Measurements from ENCODE around the gene NAV3. TPM values are rescaled to one million over a fixed set of nuclear protein-coding genes. Genes with fewer than 3 reads are reported as not detected.

Gene NAV3
- total RNA-seq, 1 donor from 2014 or later = 17.0 TPM

GRCh38 chr12:78085542-78086182 lies 255.0 kb downstream of the NAV3 start:
- Histone ChIP-seq H3K4me3 (ENCODE audit: low read depth, low read length) (no peak overlapping the region), H3K36me3 (ENCODE audit: control insufficient read depth, insufficient read depth, low read length) (no peaks in the 10 kb centered on the region), H3K27me3 (ENCODE audit: control insufficient read depth, insufficient read depth, low read length) (no peaks in the 10 kb centered on the region)
- DNase-seq (ENCODE audit: low read depth) = no peak
- no peak for TF ChIP-seq CTCF (IDR thresholded peaks at IDR 0.05; ENCODE audit: insufficient read depth, low read length, poor library complexity, severe bottlenecking)

- no peak for DNase-seq (ENCODE audit: low read depth)
- no peak for TF ChIP-seq CTCF (IDR thresholded peaks at IDR 0.05; ENCODE audit: insufficient read depth, low read length, poor library complexity, severe bottlenecking)
- H3K4me3 ChIP-seq (ENCODE audit: low read depth, low read length) = no peak overlapping the region
- no peaks in the 10 kb centered on the region for H3K27me3 ChIP-seq (ENCODE audit: control insufficient read depth, insufficient read depth, low read length)
- no peaks in the 10 kb centered on the region for H3K36me3 ChIP-seq (ENCODE audit: control insufficient read depth, insufficient read depth, low read length)
Measured at GRCh38 chr12:78086553-78087362, 256.1 kb downstream of the NAV3 start.

- Histone ChIP-seq H3K36me3 (ENCODE audit: control insufficient read depth, insufficient read depth, low read length) (no peaks in the 10 kb centered on the region), H3K27me3 (ENCODE audit: control insufficient read depth, insufficient read depth, low read length) (no peaks in the 10 kb centered on the region), H3K4me3 (ENCODE audit: low read depth, low read length) (no peak overlapping the region)
- no peak for DNase-seq (ENCODE audit: low read depth)
- no peak for TF ChIP-seq CTCF (IDR thresholded peaks at IDR 0.05; ENCODE audit: insufficient read depth, low read length, poor library complexity, severe bottlenecking)
Measured at GRCh38 chr12:78087363-78087675, 256.6 kb downstream of the NAV3 start.

GRCh38 chr12:78088391-78088832 lies 257.7 kb downstream of the NAV3 start:
- peak overlapping the region; percentile 2 for H3K4me3 ChIP-seq (ENCODE audit: low read depth, low read length)

GRCh38 chr12:78090266-78090665 lies 259.6 kb downstream of the NAV3 start:
- H3K4me3 ChIP-seq (ENCODE audit: low read depth, low read length) = no peak overlapping the region
- DNase-seq (ENCODE audit: low read depth) = no peak
- H3K36me3 ChIP-seq (ENCODE audit: control insufficient read depth, insufficient read depth, low read length) = no peaks in the 10 kb centered on the region
- TF ChIP-seq CTCF (IDR thresholded peaks at IDR 0.05; ENCODE audit: insufficient read depth, low read length, poor library complexity, severe bottlenecking) = no peak
- no peaks in the 10 kb centered on the region for H3K27me3 ChIP-seq (ENCODE audit: control insufficient read depth, insufficient read depth, low read length)

More at GRCh38 chr12:78088391-78088832, 257.7 kb downstream of the NAV3 start:
- no peak for TF ChIP-seq CTCF (IDR thresholded peaks at IDR 0.05; ENCODE audit: insufficient read depth, low read length, poor library complexity, severe bottlenecking)
- H3K27me3 ChIP-seq (ENCODE audit: control insufficient read depth, insufficient read depth, low read length) = no peaks in the 10 kb centered on the region
- DNase-seq (ENCODE audit: low read depth) = no peak
- no peaks in the 10 kb centered on the region for H3K36me3 ChIP-seq (ENCODE audit: control insufficient read depth, insufficient read depth, low read length)

All from kidney epithelial cell (primary cell).